HG02981 (cell line): ENCODE data around the gene CALY.
"Not testable (repeated sequence)": the region's sequence is repeated elsewhere in the genome, so short reads cannot be mapped to it uniquely, and the experiment has no call there.

Source experiments
- ATAC-seq: cut with Tn5 transposase; IDR thresholded peaks from one replicate; pipeline ENCODE4 v1.9.1; 2021; ENCODE audit warnings: mild to moderate bottlenecking, moderate library complexity; ENCODE audit not compliant: unreplicated experiment

The CALY gene

GRCh38 chr10:133332936-133333699 lies 3.6 kb downstream of the CALY start:
- no peak for ATAC-seq

- ATAC-seq, result peak; percentile 84
Observed at GRCh38 chr10:133329491-133330202, 7.0 kb downstream of the CALY start.

GRCh38 chr10:133328358-133329343 lies 8.0 kb downstream of the CALY start:
- no peak for ATAC-seq

GRCh38 chr10:133327651-133328357 lies 8.9 kb downstream of the CALY start:
- ATAC-seq, result no peak

- no peak for ATAC-seq
Observed at GRCh38 chr10:133326745-133327650, 9.7 kb downstream of the CALY start.

- no peak for ATAC-seq
Observed at GRCh38 chr10:133326223-133326551, 10.5 kb downstream of the CALY start.

- ATAC-seq, result no peak
Observed at GRCh38 chr10:133325440-133326222, 11.1 kb downstream of the CALY start.

GRCh38 chr10:133324857-133325260 lies 11.8 kb downstream of the CALY start:
- no peak for ATAC-seq

GRCh38 chr10:133324198-133324792 lies 12.4 kb downstream of the CALY start:
- ATAC-seq, result no peak

- not testable (repeated sequence) for ATAC-seq
Observed at GRCh38 chr10:133322064-133322709, 14.5 kb downstream of the CALY start.

- not testable (repeated sequence) for ATAC-seq
Observed at GRCh38 chr10:133320852-133321422, 15.8 kb downstream of the CALY start.

GRCh38 chr10:133318494-133319127 lies 18.1 kb downstream of the CALY start:
- peak; percentile 82 for ATAC-seq

GRCh38 chr10:133316732-133317131 lies 20.0 kb downstream of the CALY start:
- no peak for ATAC-seq

GRCh38 chr10:133316266-133316665 lies 20.4 kb downstream of the CALY start:
- ATAC-seq, result no peak

- ATAC-seq, result no peak
Observed at GRCh38 chr10:133315847-133316246, 20.8 kb downstream of the CALY start.

GRCh38 chr10:133314911-133315310 lies 21.8 kb downstream of the CALY start:
- no peak for ATAC-seq

- ATAC-seq, result no peak
Observed at GRCh38 chr10:133313192-133313591, 23.5 kb downstream of the CALY start.
